Measurements from ENCODE around the gene NLGN1. TPM values are rescaled to one million over a fixed set of nuclear protein-coding genes. Genes with fewer than 3 reads are reported as not detected.

Gene NLGN1
- total and polyA plus RNA-seq, 2 experiments from 2014 or later: 14.3 to 20.1 TPM

- peak; percentile 13 for DNase-seq
- Histone ChIP-seq H3K27me3 (replicated peaks; ENCODE audit: insufficient read depth) (no peaks in the 10 kb centered on the region), H3K79me2 (ENCODE audit: insufficient read depth) (no peaks in the 10 kb centered on the region), H3K36me3 (ENCODE audit: low read depth) (no peaks in the 10 kb centered on the region), H3K9me3 (ENCODE audit: low read depth) (no peaks in the 10 kb centered on the region), H3K4me2 (ENCODE audit: unreplicated experiment) (no peak overlapping the region), H3K4me3 (no peak overlapping the region), H2AFZ (no peak overlapping the region), H3K9ac (no peak overlapping the region), H3K27ac (no peak overlapping the region), H3F3A (ENCODE audit: insufficient read depth) (no peaks in the 10 kb centered on the region), H4K20me1 (ENCODE audit: insufficient read depth) (no peaks in the 10 kb centered on the region), H3K4me1 (ENCODE audit: insufficient read depth) (peaks cover 6% of the 10 kb centered on the region; the same call in 1 of the 2 replicates), H3K9me2 (ENCODE audit: insufficient read depth) (no peaks in the 10 kb centered on the region; the same call in 1 of the 2 replicates)
- no peak for TF ChIP-seq EZH2 (IDR thresholded peaks at IDR 0.05; ENCODE audit: insufficient read depth, poor library complexity, severe bottlenecking)
- TF ChIP-seq EZH2phosphoT487 (IDR thresholded peaks at IDR 0.05; ENCODE audit: insufficient read depth, low read depth): no peak
- in situ Hi-C loops (cut with MboI): no loop called here
- WGBS, 2 experiments (ENCODE audit: low coverage in 1 of 2, low lambda C conversion rate in 2 of 2, missing lambda C conversion rate in 2 of 2): 24 to 32% methylated on average over 1 of the region's 1 CpG
These were observed 253.1 kb downstream of the NLGN1 start for GRCh38 chr3:173650596-173650995.

DNA sequence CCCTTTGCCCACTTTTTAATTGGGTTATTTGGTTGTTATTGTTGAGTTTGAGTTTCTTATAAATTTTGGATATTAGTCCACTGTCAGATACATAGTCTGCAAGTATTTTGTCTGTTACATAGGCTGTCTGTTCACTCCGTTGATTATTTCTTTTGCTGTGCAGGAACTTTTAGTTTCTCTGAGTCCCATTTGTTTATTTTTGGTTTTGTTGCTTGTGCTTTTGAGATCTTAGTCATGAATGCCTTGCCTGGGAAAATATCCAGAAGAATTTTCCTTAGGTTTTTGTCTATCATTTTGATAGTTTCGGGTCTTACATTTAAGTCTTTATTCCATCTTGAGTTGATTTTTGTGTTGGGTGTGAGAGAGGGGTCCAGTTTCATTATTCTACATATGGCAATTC is 254.5 kb downstream of the NLGN1 start:
- no peak overlapping the region for H2AFZ ChIP-seq
- in situ Hi-C loops (cut with MboI): no loop called here
- H3K79me2 ChIP-seq (ENCODE audit: insufficient read depth): no peaks in the 10 kb centered on the region
- no peaks in the 10 kb centered on the region for H3K36me3 ChIP-seq (ENCODE audit: low read depth)
- no peak overlapping the region for H3K27ac ChIP-seq
- no peaks in the 10 kb centered on the region; the same call in 1 of the 2 replicates for H3K9me2 ChIP-seq (ENCODE audit: insufficient read depth)
- 93 to 98% methylated on average over 2 of the region's 2 CpGs for WGBS, 2 experiments (ENCODE audit: low coverage in 1 of 2, low lambda C conversion rate in 2 of 2, missing lambda C conversion rate in 2 of 2)
- H3K9me3 ChIP-seq (ENCODE audit: low read depth): no peaks in the 10 kb centered on the region
- DNase-seq: peak; percentile 8
- H3K9ac ChIP-seq: no peak overlapping the region
- H3K4me2 ChIP-seq (ENCODE audit: unreplicated experiment): no peak overlapping the region
- H3F3A ChIP-seq (ENCODE audit: insufficient read depth): no peaks in the 10 kb centered on the region
- no peaks in the 10 kb centered on the region for H4K20me1 ChIP-seq (ENCODE audit: insufficient read depth)
- H3K4me3 ChIP-seq: no peak overlapping the region
- no peak for TF ChIP-seq EZH2 (IDR thresholded peaks at IDR 0.05; ENCODE audit: insufficient read depth, poor library complexity, severe bottlenecking)
- TF ChIP-seq EZH2phosphoT487 (IDR thresholded peaks at IDR 0.05; ENCODE audit: insufficient read depth, low read depth): no peak
- peaks cover 6% of the 10 kb centered on the region; the same call in 1 of the 2 replicates for H3K4me1 ChIP-seq (ENCODE audit: insufficient read depth)
- no peaks in the 10 kb centered on the region for H3K27me3 ChIP-seq (replicated peaks; ENCODE audit: insufficient read depth)

- Histone ChIP-seq H3K9ac (no peak overlapping the region), H3K4me1 (ENCODE audit: insufficient read depth) (peaks cover 6% of the 10 kb centered on the region; the same call in 1 of the 2 replicates), H3K4me3 (no peak overlapping the region), H3K36me3 (ENCODE audit: low read depth) (no peaks in the 10 kb centered on the region), H3K27ac (no peak overlapping the region), H2AFZ (no peak overlapping the region), H3K9me3 (ENCODE audit: low read depth) (no peaks in the 10 kb centered on the region), H4K20me1 (ENCODE audit: insufficient read depth) (no peaks in the 10 kb centered on the region), H3K9me2 (ENCODE audit: insufficient read depth) (no peaks in the 10 kb centered on the region; the same call in 1 of the 2 replicates), H3K4me2 (ENCODE audit: unreplicated experiment) (no peak overlapping the region), H3K27me3 (replicated peaks; ENCODE audit: insufficient read depth) (no peaks in the 10 kb centered on the region), H3F3A (ENCODE audit: insufficient read depth) (no peaks in the 10 kb centered on the region), H3K79me2 (ENCODE audit: insufficient read depth) (no peaks in the 10 kb centered on the region)
- 67 to 72% methylated on average over 1 of the region's 1 CpG for WGBS, 2 experiments (ENCODE audit: low coverage in 1 of 2, low lambda C conversion rate in 2 of 2, missing lambda C conversion rate in 2 of 2)
- in situ Hi-C loops (cut with MboI): no loop called here
- no peak for TF ChIP-seq EZH2 (IDR thresholded peaks at IDR 0.05; ENCODE audit: insufficient read depth, poor library complexity, severe bottlenecking)
- no peak for TF ChIP-seq EZH2phosphoT487 (IDR thresholded peaks at IDR 0.05; ENCODE audit: insufficient read depth, low read depth)
- DNase-seq: peak; percentile 27
These were observed 256.2 kb downstream of the NLGN1 start for GRCh38 chr3:173653781-173654180.

DNA sequence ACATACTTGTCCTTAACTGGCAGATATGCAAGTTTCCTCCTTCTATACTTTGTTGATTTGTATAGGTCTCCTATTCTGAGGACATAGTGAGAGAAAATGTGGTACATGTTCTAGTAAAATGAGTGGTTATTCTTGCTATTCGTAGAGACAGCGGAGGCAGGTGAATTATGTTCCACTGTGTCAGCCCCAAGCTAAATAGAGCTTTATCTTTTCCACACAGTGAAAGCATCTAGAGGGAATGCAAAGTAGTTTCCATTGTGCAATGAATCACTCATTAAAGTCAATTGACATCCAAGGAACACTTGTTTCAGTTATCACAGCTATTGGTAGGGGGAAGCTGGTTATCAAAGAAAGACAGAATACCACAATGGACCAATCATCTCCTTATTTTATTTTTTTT is 262.4 kb downstream of the NLGN1 start:
- Histone ChIP-seq H3K4me1 (ENCODE audit: insufficient read depth) (peaks cover 34% of the 10 kb centered on the region), H3K79me2 (ENCODE audit: insufficient read depth) (no peaks in the 10 kb centered on the region), H3K9me3 (ENCODE audit: low read depth) (no peaks in the 10 kb centered on the region), H3K9ac (no peak overlapping the region), H2AFZ (no peak overlapping the region), H3K4me3 (no peak overlapping the region), H3K36me3 (ENCODE audit: low read depth) (no peaks in the 10 kb centered on the region), H3K27me3 (replicated peaks; ENCODE audit: insufficient read depth) (no peaks in the 10 kb centered on the region), H3F3A (ENCODE audit: insufficient read depth) (peaks cover 27% of the 10 kb centered on the region; the same call in 1 of the 2 replicates), H3K9me2 (ENCODE audit: insufficient read depth) (no peaks in the 10 kb centered on the region), H3K4me2 (ENCODE audit: unreplicated experiment) (no peak overlapping the region), H4K20me1 (ENCODE audit: insufficient read depth) (no peaks in the 10 kb centered on the region), H3K27ac (no peak overlapping the region)
- TF ChIP-seq EZH2 (IDR thresholded peaks at IDR 0.05; ENCODE audit: insufficient read depth, poor library complexity, severe bottlenecking) (no peak), EZH2phosphoT487 (IDR thresholded peaks at IDR 0.05; ENCODE audit: insufficient read depth, low read depth) (no peak)
- no peak for DNase-seq
- in situ Hi-C loops (cut with MboI): no loop called here
- WGBS, 2 experiments (ENCODE audit: low coverage in 1 of 2, low lambda C conversion rate in 2 of 2, missing lambda C conversion rate in 2 of 2): 66 to 67% methylated on average over 2 of the region's 2 CpGs

All from GM23248 (cell line).